LNCAP (cell line): ENCODE results near the gene USP47.

Source experiments
- TF ChIP-seq, protein P1 (sequence below): fragments of 450-650 bp; IDR thresholded peaks from 2 replicates; pipeline ENCODE4 v1.5.1; 2017; ENCODE audit warnings: mild to moderate bottlenecking

USP47 gene

DNA sequence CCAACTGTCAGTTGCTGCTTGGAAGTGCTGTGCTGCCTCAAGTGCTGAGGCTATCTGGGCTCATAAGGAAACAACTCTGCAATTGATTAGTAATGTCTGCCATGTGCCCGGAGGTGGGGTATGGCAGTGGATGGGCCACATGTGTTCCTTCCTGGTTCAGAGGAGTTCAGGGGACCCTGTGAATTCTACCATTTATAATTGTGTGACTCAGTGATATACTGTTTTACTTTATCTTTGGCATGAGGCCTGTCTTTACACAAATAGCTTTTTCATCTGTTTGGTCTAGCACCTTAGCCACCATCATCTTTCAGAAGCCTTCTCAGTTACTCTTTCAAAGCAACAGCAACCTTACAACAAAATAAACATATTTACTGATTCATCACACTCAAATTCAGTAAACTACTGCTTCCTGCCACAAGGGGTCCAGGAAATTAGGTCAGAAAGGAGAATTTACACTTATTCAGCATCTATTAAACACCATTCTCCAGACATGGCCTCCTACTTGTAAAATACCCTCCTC, 145.8 kb downstream of the USP47 start:
- TF ChIP-seq, protein P1, sequence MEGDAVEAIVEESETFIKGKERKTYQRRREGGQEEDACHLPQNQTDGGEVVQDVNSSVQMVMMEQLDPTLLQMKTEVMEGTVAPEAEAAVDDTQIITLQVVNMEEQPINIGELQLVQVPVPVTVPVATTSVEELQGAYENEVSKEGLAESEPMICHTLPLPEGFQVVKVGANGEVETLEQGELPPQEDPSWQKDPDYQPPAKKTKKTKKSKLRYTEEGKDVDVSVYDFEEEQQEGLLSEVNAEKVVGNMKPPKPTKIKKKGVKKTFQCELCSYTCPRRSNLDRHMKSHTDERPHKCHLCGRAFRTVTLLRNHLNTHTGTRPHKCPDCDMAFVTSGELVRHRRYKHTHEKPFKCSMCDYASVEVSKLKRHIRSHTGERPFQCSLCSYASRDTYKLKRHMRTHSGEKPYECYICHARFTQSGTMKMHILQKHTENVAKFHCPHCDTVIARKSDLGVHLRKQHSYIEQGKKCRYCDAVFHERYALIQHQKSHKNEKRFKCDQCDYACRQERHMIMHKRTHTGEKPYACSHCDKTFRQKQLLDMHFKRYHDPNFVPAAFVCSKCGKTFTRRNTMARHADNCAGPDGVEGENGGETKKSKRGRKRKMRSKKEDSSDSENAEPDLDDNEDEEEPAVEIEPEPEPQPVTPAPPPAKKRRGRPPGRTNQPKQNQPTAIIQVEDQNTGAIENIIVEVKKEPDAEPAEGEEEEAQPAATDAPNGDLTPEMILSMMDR = no peak

- TF ChIP-seq, protein P1 = no peak
Measured at GRCh38 chr11:11988099-11988651, 146.4 kb downstream of the USP47 start.

GRCh38 chr11:11988681-11989261, 147.0 kb downstream of the USP47 start:
- TF ChIP-seq, protein P1 = no peak

GRCh38 chr11:11989774-11990744, 148.3 kb downstream of the USP47 start:
- TF ChIP-seq, protein P1 = no peak

- TF ChIP-seq, protein P1 = no peak
Measured at GRCh38 chr11:11992257-11993212, 150.8 kb downstream of the USP47 start.

GRCh38 chr11:11993839-11994238, 152.1 kb downstream of the USP47 start:
- TF ChIP-seq, protein P1 = no peak
